Measurements from ENCODE around the gene SETD7. TPM values are rescaled to one million over a fixed set of nuclear protein-coding genes. Genes with fewer than 3 reads are reported as not detected.

SETD7 gene
- total and polyA plus RNA-seq, 2 donors from 2014 or later = 6.5 to 29.1 TPM

GRCh38 chr4:139470997-139471665, 84.9 kb downstream of the SETD7 start:
- Histone ChIP-seq H3K27me3 (ENCODE audit: control insufficient read depth, insufficient read depth, low read length) (no peaks in the 10 kb centered on the region), H3K4me3 (ENCODE audit: low read length in 3 of 3) (no peak overlapping the region), H3K9me3 (ENCODE audit: control insufficient read depth in 2 of 3, insufficient read depth in 1 of 3, low read length in 3 of 3) (peaks cover 0 to 11% (median 0%) of the 10 kb centered on the region in 3 donors), H3K9ac (ENCODE audit: low read length in 3 of 3) (no peak overlapping the region), H3K27ac (ENCODE audit: low read depth in 2 of 2, low read length in 2 of 2) (no peak overlapping the region), H3K4me1 (ENCODE audit: control insufficient read depth in 2 of 3, insufficient read depth in 2 of 3, low read depth in 1 of 3, low read length in 3 of 3) (no peaks in the 10 kb centered on the region), H3K36me3 (ENCODE audit: control insufficient read depth in 2 of 3, insufficient read depth in 3 of 3, low read length in 3 of 3) (peaks cover 6 to 11% (median 8%) of the 10 kb centered on the region in 3 donors)
- DNase-seq = no peak
- no peak for FAIRE-seq
- TF ChIP-seq CTCF (IDR thresholded peaks at IDR 0.05; ENCODE audit: borderline replicate concordance, extremely low read depth, insufficient read depth) = no peak
- intact Hi-C loops (cut with DNase I) = no loop called here

GRCh38 chr4:139470295-139470694, 85.7 kb downstream of the SETD7 start:
- Histone ChIP-seq H3K36me3 (ENCODE audit: control insufficient read depth in 2 of 3, insufficient read depth in 3 of 3, low read length in 3 of 3) (peaks cover 6 to 11% (median 8%) of the 10 kb centered on the region in 3 donors), H3K9me3 (ENCODE audit: control insufficient read depth in 2 of 3, insufficient read depth in 1 of 3, low read length in 3 of 3) (peaks cover 0 to 11% (median 0%) of the 10 kb centered on the region in 3 donors), H3K27me3 (ENCODE audit: control insufficient read depth, insufficient read depth, low read length) (no peaks in the 10 kb centered on the region), H3K27ac (ENCODE audit: low read depth in 2 of 2, low read length in 2 of 2) (no peak overlapping the region), H3K4me3 (ENCODE audit: low read length in 3 of 3) (no peak overlapping the region), H3K9ac (ENCODE audit: low read length in 3 of 3) (no peak overlapping the region), H3K4me1 (ENCODE audit: control insufficient read depth in 2 of 3, insufficient read depth in 2 of 3, low read depth in 1 of 3, low read length in 3 of 3) (no peaks in the 10 kb centered on the region)
- no peak for FAIRE-seq
- intact Hi-C loops (cut with DNase I) = no loop called here
- no peak for TF ChIP-seq CTCF (IDR thresholded peaks at IDR 0.05; ENCODE audit: borderline replicate concordance, extremely low read depth, insufficient read depth)
- DNase-seq = no peak

GRCh38 chr4:139469869-139470268, 86.2 kb downstream of the SETD7 start:
- Histone ChIP-seq H3K36me3 (ENCODE audit: control insufficient read depth in 2 of 3, insufficient read depth in 3 of 3, low read length in 3 of 3) (peaks cover 6 to 11% (median 8%) of the 10 kb centered on the region in 3 donors), H3K27me3 (ENCODE audit: control insufficient read depth, insufficient read depth, low read length) (no peaks in the 10 kb centered on the region), H3K27ac (ENCODE audit: low read depth in 2 of 2, low read length in 2 of 2) (no peak overlapping the region), H3K4me1 (ENCODE audit: control insufficient read depth in 2 of 3, insufficient read depth in 2 of 3, low read depth in 1 of 3, low read length in 3 of 3) (no peaks in the 10 kb centered on the region), H3K9me3 (ENCODE audit: control insufficient read depth in 2 of 3, insufficient read depth in 1 of 3, low read length in 3 of 3) (peaks cover 0 to 11% (median 0%) of the 10 kb centered on the region in 3 donors), H3K4me3 (ENCODE audit: low read length in 3 of 3) (no peak overlapping the region), H3K9ac (ENCODE audit: low read length in 3 of 3) (no peak overlapping the region)
- FAIRE-seq = no peak
- DNase-seq = no peak
- intact Hi-C loops (cut with DNase I) = no loop called here
- TF ChIP-seq CTCF (IDR thresholded peaks at IDR 0.05; ENCODE audit: borderline replicate concordance, extremely low read depth, insufficient read depth) = no peak

Data from kidney (tissue), 14 donors.